NB4 (cell line): ENCODE data around the gene OLFML1.

Experiments used
- DNase-seq: peaks from one replicate; pipeline ENCODE4 v3.0.0; 2010; ENCODE audit warnings: low read depth
- H3K4me3 ChIP-seq: one replicate; pipeline ENCODE4 v1.5.1; 2011; ENCODE audit warnings: mild to moderate bottlenecking, low read depth, low read length, moderate library complexity
- CTCF ChIP-seq: IDR thresholded peaks from one replicate; pipeline ENCODE4 v1.5.1; 2012; ENCODE audit warnings: low read depth, low read length
- MYC ChIP-seq: IDR thresholded peaks from 2 replicates; pipeline ENCODE4 v1.6.1; 2011; ENCODE audit warnings: low read depth, low read length
- POLR2A ChIP-seq: IDR thresholded peaks from 2 replicates; pipeline ENCODE4 v1.6.1; 2011; ENCODE audit warnings: mild to moderate bottlenecking; ENCODE audit not compliant: insufficient read length; ENCODE audit errors: extremely low read depth
- TF ChIP-seq, protein P1 (sequence below): IDR thresholded peaks from 2 replicates; pipeline ENCODE4 v1.6.1; 2011; ENCODE audit warnings: low read depth, low read length

OLFML1 gene

GRCh38 chr11:7538466-7539454 lies 53.5 kb downstream of the OLFML1 start:
- no peak for DNase-seq
- no peak for TF ChIP-seq CTCF
- TF ChIP-seq POLR2A, result no peak
- TF ChIP-seq MYC, result no peak
- TF ChIP-seq, protein P1, sequence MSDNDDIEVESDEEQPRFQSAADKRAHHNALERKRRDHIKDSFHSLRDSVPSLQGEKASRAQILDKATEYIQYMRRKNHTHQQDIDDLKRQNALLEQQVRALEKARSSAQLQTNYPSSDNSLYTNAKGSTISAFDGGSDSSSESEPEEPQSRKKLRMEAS, result no peak
- no peak overlapping the region for H3K4me3 ChIP-seq

- H3K4me3 ChIP-seq, result no peak overlapping the region
- TF ChIP-seq MYC (no peak), CTCF (no peak), POLR2A (no peak)
- TF ChIP-seq, protein P1, result no peak
- DNase-seq, result no peak
These were observed 55.7 kb downstream of the OLFML1 start for GRCh38 chr11:7540830-7541555.

DNA sequence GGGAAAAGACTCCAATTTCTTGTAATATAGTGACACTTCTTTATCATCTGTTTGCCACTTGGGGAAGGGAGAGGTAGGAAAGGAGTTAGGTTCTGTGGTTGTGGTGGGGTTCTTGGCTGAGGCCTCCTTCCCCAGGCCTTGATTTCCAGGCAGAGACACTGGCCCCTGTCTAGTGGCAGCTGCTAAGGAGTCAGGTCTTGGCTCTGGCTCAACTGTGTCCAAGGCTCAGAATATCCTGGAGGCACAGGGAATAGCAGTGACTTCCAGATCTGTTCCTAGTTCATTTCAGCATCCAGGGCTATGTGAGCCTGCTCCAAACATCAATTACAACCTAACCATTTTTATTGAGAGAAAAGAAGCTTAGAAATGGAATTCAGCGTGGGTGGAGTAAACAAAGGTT lies 58.0 kb downstream of the OLFML1 start:
- TF ChIP-seq POLR2A (no peak), MYC (no peak), CTCF (no peak)
- TF ChIP-seq, protein P1, result no peak
- DNase-seq, result no peak

GRCh38 chr11:7544021-7544420 lies 58.7 kb downstream of the OLFML1 start:
- H3K4me3 ChIP-seq, result no peak overlapping the region
- DNase-seq, result no peak
- TF ChIP-seq MYC (no peak), CTCF (no peak)

More for the DNA sequence above, 58.0 kb downstream of the OLFML1 start:
- no peak overlapping the region for H3K4me3 ChIP-seq

DNA sequence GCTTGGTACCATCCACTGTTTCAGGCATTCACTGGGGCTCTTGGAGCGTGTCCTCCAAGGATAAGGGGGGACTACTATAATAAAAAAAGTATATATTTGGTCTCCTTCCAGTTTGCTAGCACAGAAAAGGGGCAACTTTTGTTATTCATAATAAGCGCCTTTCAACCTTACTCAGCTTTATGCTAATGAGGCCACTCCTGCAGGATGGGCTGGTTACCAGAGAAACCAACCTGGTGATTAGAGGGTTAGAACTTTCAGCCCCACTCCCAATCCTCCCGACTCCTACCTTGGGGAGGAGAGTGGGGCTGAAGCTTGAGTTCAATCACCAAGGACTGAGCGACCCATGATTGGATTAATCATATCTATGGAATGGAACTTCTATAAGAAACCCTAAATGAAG lies 60.3 kb downstream of the OLFML1 start:
- no peak overlapping the region for H3K4me3 ChIP-seq
- DNase-seq, result no peak
- TF ChIP-seq, protein P1, result no peak
- TF ChIP-seq CTCF, result no peak
- TF ChIP-seq POLR2A, result no peak
- no peak for TF ChIP-seq MYC
